Middle frontal gyrus (tissue), 1 donor: ENCODE measurements around the gene EML5.
"Not testable (repeated sequence)": the region's sequence is repeated elsewhere in the genome, so short reads cannot be mapped to it uniquely, and the experiment has no call there.

ENCODE experiments used
- DNase-seq: peaks from one replicate; pipeline ENCODE4 v3.0.0-alpha.2; 2015; ENCODE audit warnings: low spot score; ENCODE audit errors: extremely low spot score

EML5 gene

DNA sequence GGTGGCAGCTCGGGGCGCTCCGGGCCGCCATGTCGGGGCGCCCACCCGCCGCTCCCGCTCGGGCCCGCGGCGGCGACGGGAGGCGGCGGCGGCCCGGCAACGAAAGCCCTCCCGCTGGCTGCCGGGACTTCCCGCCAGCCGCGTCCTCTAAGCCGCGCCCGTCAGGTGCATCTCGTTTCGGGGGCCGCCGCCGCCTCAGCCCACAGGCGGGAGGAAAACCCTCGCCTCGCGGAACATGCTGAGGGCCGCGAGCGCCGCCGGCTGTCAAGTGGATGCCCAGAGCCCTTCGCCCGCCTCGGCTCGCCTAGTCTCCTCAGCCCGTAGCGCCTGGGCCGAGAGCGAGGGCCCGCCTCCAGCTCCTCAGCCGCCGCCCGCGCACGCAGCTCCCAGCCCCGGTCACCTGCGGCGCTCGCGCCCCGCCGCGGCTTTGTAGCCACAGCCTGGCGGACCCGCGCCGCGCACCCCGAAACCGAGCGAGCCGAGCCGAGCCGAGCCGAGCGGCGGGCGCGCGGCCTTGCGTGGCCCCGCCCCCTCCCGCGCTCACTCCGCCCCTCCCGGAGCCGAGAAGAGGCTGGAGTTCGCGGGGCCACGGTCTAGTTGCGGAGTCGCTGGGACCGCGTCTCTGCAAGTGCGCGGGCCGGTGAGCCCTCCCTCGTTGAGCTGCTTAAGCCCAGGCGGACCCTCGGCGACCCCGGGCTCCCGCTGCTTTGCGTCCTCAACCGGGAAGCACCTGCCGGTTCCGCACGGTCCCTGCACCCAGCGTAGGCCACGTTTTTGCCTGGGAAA lies at the start of gene EML5:
TSS of gene EML5 (minus strand) at position 481 of the 786 bp plus-strand sequence. CDS start at position 31, 450 bp downstream.
- DNase-seq, result peak; percentile 77

GRCh38 chr14:88842414-88842813 lies 49.7 kb upstream of the EML5 start:
- no peak for DNase-seq

DNA sequence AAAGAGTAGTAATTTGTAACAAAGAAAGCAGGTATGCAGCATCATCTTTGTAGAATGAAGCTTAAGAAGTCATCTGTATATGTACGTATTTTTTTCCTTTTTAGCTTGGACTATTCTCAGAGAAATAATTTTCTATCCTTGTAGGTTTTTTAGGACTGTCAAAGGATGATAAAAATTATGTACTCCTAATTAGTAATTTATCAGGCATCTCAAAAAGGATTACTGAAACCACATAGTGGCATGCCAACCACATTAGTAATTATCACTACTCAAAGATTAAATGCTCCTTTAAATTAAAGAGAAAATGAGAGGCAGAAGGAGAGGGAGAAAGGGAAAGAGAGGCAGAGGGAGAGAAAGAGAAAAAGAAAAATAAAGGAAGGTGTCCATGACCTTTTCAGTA lies 49.0 kb upstream of the EML5 start:
- DNase-seq, result no peak

DNA sequence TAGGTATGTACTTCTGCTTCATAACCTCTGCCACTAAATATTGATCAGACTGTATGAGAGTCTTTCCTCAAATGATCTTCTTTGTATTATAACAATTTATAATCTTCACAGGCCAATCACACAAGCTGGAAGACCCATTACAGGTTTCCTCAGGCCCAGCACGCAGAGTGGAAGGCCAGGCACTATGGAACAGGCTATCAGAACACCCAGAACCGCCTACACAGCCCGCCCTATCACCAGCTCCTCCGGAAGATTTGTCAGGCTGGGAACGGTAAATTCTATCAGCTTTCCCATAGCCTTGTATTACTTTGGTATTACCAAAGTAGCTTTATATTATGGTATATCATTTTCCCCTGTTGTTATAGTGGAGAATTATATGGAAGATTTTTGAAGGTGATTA lies 48.2 kb upstream of the EML5 start:
- no peak for DNase-seq

DNA sequence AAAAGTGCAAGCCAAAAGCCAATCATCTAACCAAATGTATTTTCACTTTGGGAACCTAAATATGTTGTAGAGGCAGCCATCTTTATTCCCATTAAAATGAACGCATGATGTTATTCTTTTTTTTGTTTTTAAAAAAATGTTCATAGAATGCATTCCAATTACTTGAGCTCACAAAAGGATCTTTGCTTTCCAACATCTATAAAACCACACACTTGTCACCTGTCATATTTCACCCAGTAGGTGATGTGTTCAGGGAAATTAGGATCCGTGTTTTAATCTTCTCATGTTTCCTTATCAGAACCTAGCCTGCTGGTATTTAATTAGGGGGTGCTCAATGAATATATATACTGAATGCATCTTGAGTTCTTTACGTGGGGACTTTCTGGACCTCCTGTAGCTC lies 45.3 kb upstream of the EML5 start:
- DNase-seq, result no peak

DNA sequence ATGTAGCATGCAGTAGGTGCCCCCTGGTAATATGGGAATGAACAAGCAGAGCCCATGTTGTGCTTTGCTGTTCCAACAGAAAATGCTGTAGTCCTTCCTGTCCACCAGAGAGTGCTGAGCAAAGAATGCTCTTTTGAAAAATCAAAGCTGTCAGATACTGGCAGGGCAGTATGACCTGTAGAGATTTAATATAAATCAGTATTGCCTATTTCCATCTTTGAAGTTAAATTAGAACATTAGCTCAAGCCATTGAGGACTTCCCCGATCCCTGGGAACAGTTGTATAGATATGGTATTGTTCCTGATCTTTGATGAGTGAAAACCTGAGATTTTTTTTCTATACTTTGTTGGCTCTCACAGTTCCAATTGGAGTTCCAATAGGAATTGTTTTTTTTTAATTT lies 44.7 kb upstream of the EML5 start:
- DNase-seq, result no peak

GRCh38 chr14:88835661-88836060 lies 42.9 kb upstream of the EML5 start:
- no peak for DNase-seq

GRCh38 chr14:88834883-88835431 lies 42.2 kb upstream of the EML5 start:
- no peak for DNase-seq

DNA sequence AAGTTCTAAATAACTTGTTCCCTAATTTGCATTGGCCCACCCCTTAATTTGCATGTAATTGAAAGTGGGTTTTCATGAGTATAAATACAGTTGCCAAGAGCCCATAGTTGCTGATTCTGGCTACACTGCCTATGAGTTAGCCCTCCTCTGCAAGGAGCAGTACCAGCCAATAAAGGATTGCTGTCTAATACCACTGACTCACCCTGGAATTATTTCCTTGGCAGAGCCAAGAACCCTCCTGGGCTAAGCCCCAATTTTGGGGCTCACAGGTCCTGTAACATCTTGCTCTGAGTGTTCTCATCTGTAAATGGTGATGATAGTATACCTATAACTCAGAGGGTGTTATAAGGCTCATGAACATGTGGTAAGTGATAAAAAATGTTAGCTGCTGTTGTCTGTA lies 38.5 kb upstream of the EML5 start:
- DNase-seq, result no peak

DNA sequence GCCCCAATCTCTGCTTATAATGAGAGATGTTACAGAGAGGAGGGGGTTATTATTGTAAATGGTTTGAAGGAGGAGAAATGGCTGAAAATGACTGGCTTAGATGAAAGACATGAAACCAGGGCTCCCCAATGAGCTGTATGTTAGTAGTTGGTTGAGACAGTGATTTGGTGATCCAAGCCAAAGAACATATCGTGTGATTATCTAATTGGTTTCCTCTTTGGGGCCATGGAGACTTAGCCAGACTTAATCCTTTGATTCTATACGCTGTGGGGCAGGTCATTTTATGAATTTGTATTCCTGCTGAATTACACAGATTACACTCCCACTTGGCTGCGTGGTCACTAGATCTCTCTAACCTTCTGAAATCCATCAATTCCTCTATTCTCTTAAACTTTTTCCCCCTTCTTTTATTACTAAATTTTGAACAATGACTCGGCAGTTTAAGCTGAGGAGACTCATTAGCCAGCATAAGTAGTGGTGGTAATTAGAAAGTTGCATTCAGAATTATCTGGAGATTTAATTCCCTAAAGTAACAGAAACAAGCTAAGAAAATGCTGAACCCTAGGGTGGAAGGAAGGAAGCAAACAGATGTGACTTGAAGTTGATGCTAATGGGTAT lies 37.0 kb upstream of the EML5 start:
- DNase-seq, result no peak

- DNase-seq, result no peak
Measured at GRCh38 chr14:88829188-88829587, 36.4 kb upstream of the EML5 start.

- no peak for DNase-seq
Measured at GRCh38 chr14:88825503-88825902, 32.8 kb upstream of the EML5 start.

DNA sequence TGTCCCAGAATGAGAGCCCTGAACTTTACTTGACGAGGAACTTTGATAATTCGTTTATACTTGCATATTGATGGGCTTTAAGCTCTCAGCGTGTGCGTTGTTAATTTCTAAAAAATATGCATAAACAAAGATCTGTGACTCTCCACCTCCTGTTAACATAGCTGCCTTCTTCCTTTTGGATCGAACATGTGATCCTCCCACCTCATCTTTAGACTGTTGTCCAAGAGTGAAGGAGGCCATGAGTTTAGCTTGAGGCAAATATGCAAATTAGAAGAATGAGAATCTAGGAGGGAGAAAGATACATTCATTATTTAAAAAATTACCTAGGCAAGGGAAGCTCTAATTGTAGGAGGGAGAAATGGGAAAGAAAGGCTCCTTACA lies 32.3 kb upstream of the EML5 start:
- no peak for DNase-seq

GRCh38 chr14:88824314-88825077 lies 31.7 kb upstream of the EML5 start, which contains the start of gene TTC8:
Gene TTC8, plus strand, starts transcription at chr14:88824651. Its CDS starts 57 bp downstream, at chr14:88824708.
- peak; percentile 75 for DNase-seq

GRCh38 chr14:88823968-88824313 lies 31.2 kb upstream of the EML5 start:
- DNase-seq, result peak; percentile 44

DNA sequence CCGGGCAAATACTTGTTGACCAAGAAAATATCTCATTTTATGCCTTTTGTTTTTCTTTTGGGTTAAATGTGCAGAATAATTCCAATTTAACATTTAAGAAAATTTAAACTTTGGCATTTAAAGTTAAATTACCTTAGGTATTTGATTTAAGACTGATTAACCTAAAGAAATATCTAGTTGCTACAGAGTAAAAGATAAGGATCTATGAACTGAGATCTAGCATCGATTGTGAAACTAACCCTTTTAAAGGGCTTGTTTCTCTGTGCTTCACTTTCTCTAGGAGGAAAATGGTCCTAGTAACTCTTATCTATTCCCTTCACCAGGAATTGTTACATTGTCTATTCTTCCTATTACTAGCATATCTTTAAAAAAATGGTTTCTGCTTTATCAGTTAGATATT lies 29.1 kb upstream of the EML5 start:
- DNase-seq, result no peak

DNA sequence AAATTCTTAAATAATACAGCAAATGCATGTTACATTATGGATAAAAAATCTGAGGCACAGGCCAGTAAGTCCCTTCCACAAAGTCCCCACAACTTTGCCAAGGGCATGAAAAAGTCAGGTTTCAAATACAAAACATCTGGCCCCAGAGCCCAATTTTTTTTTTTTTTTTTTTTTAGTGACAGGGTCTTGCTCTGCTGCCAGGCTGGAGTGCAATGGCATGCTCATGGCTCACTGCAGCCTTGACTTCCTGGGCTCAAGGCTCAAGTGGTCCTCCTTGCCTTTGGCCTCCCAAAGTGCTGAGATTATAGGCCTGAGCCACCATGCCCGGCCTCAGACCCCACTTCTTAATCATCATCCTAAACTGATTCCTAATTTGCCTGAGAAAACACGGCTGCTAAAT lies 28.6 kb upstream of the EML5 start:
- DNase-seq, result no peak

DNA sequence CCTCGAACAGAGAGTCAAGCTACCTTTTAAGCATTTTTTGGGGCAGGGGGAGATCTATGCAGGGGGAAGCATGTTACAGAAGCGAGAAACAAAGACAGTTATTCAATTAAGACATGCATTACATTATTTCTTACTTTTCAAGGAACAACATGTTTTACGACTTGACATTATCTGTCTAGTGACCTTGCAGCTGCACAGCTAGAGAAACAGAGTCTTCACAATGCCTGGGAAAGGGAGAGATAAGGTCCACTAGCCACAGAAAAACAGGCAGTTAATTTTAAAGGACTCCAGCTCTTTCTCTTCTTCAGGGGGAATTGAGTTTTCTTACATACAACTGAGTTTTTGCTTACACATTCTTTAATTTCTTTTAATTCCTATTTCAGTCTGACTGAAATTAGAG lies 26.9 kb upstream of the EML5 start:
- DNase-seq, result not testable (repeated sequence)

GRCh38 chr14:88818018-88818417 lies 25.3 kb upstream of the EML5 start:
- no peak for DNase-seq

DNA sequence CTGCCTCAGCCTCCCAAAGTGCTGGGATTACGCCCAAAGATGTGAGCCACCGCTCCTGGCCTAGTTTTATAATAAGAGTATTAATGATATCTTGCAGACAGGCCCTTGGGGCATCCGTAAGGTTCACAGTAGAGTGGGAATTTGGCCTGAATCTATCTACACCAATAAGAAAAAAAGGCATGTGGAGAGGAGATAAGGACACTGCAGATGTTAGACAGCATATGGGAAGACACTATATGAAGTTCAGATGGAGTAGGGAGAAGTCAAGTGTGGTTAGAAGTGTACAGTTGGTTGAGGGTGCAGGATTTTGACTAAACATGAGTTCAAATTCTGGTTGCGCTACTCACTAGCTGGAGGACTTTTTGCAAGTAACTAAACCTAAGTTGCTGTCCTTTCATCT lies 23.2 kb upstream of the EML5 start:
- no peak for DNase-seq

DNA sequence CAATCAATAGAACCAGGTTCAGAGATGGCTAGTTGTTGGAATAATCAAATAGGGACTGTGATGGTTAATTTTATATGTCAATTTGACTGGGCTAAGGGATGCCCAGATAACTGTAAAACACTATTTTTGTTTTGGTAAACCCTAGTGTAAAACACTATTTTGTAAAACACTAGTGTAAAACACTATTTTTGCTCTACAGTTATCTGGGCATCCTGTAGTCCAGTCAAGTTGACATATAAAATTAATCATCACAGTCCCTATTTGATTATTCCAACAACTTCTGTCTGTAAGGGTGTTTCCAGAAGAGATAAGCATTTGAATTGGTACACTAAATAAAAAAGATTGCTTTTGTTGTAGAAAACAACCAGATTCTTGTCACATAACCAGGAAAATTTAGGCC lies 15.6 kb upstream of the EML5 start:
- no peak for DNase-seq

DNA sequence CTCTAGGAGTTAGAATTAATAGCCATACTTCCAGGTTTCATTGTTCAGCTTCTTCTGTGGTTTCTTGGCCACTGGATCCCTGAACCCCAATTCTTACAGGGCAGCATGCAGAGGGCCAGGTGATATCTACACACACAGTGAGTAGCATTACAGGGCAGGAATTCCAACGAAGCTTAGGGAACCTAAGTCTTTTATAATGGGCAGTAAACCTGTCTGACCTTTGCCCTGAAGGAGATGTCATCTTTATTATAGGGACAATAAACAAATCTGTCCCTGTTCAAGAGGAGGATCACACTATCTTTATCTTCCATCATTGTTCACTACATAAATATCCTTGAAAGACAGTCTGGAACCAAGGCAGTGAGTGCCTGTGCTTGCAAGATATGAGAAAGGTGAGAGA lies 11.7 kb upstream of the EML5 start:
- DNase-seq, result no peak
